ENCODE data around the gene TMEM86A.
A peak's percentile ranks its signal among the peaks of the same experiment; 100 is the strongest.

Gene TMEM86A

DNA sequence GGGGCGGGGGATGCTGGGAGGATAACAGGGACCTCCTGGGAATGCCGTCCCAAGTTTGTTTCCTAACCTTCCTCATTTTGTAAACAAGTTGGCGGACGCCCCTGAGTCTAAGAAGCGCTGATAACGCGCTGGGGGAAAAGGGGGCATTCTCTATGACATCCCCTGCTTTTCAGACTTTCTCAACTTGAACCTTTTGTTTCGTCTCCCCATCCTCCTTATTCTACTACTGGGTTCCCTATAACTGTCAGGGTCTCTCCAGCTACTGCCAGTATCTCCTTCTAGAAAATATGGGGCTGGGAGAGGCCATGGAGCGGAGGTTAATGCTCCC lies 654 bp downstream of the TMEM86A start:
- Histone ChIP-seq H3K27ac (ENCODE audit: insufficient read depth, low read length, poor library complexity, severe bottlenecking) (peak overlapping the region; percentile 64), H3K4me1 (ENCODE audit: control insufficient read depth, insufficient read depth, low read length, poor library complexity, severe bottlenecking) (peaks cover 8% of the 10 kb centered on the region), H3K4me3 (ENCODE audit: insufficient read depth, low read depth, low read length, poor library complexity, severe bottlenecking) (peak overlapping the region; percentile 79), H3K9me3 (ENCODE audit: control insufficient read depth, low read length) (no peaks in the 10 kb centered on the region), H3K36me3 (ENCODE audit: control insufficient read depth, insufficient read depth, low read length) (no peaks in the 10 kb centered on the region), H3K27me3 (replicated peaks; ENCODE audit: control insufficient read depth, insufficient read depth, low read length, poor library complexity, severe bottlenecking) (no peaks in the 10 kb centered on the region)
- DNase-seq: no peak

DNA sequence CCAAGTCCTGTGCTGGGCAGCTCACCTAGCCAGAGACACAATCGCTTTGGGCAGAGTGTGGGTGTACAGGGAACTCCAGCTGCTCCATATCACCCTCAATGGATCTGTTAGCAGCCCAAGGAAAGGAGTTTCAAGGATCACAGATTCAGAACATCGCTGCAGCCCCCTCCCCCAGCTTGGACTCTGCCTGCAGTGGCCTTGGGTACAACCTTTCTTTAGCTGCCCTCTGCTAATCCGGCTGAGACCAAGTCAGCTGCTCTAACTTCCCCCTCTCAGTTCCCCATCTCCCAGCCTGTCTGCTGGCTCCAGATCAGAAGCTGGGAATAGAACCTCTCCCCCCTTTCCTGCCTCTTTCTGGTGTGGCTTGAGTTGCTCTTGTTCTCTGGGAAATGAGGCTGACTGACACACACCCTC lies 1.3 kb downstream of the TMEM86A start:
- Histone ChIP-seq H3K27me3 (replicated peaks; ENCODE audit: control insufficient read depth, insufficient read depth, low read length, poor library complexity, severe bottlenecking) (no peaks in the 10 kb centered on the region), H3K4me1 (ENCODE audit: control insufficient read depth, insufficient read depth, low read length, poor library complexity, severe bottlenecking) (peaks cover 8% of the 10 kb centered on the region), H3K27ac (ENCODE audit: insufficient read depth, low read length, poor library complexity, severe bottlenecking) (no peak overlapping the region), H3K4me3 (ENCODE audit: insufficient read depth, low read depth, low read length, poor library complexity, severe bottlenecking) (no peak overlapping the region), H3K9me3 (ENCODE audit: control insufficient read depth, low read length) (no peaks in the 10 kb centered on the region), H3K36me3 (ENCODE audit: control insufficient read depth, insufficient read depth, low read length) (no peaks in the 10 kb centered on the region)
- DNase-seq: no peak

DNA sequence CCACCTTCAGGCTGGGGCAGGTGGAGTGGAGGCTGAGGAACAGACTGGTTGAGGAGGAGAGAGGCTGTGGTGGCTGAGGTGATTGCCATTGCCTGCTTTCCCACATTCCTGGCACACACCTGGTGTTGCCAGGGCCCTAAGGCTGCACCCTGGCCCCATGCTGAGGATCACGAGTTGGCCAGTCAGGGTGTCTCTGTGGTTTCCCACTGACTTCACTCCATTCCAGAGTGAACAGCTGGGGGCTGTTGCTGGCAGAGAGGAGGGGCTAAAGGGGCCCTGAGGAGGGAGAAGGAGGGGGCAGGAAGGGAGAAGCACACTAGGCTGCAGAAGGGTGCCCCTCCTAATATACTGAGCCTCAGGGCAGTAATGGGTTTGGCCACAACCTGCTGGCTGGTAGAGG lies 1.8 kb downstream of the TMEM86A start:
- no peak for DNase-seq
- no peak overlapping the region for H3K27ac ChIP-seq (ENCODE audit: insufficient read depth, low read length, poor library complexity, severe bottlenecking)
- H3K27me3 ChIP-seq (replicated peaks; ENCODE audit: control insufficient read depth, insufficient read depth, low read length, poor library complexity, severe bottlenecking): no peaks in the 10 kb centered on the region
- no peak overlapping the region for H3K4me3 ChIP-seq (ENCODE audit: insufficient read depth, low read depth, low read length, poor library complexity, severe bottlenecking)
- no peaks in the 10 kb centered on the region for H3K36me3 ChIP-seq (ENCODE audit: control insufficient read depth, insufficient read depth, low read length)
- H3K4me1 ChIP-seq (ENCODE audit: control insufficient read depth, insufficient read depth, low read length, poor library complexity, severe bottlenecking): peaks cover 9% of the 10 kb centered on the region
- no peaks in the 10 kb centered on the region for H3K9me3 ChIP-seq (ENCODE audit: control insufficient read depth, low read length)

DNA sequence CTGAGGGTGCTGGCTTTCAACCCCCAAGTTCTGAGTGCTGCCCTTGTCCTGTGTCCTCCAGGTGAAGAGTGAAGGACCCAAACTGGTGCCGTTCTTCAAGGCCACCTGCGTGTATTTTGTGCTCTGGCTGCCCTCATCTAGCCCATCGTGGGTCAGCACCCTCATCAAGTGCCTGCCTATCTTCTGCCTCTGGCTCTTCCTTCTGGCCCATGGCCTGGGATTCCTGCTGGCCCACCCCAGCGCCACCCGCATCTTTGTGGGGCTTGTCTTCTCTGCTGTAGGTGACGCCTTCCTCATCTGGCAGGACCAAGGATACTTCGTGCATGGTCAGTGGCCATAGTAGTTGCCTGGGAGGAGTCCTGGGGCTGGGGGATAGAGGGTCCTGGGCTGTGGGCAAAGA lies 2.3 kb downstream of the TMEM86A start:
- Histone ChIP-seq H3K9me3 (ENCODE audit: control insufficient read depth, low read length) (no peaks in the 10 kb centered on the region), H3K27me3 (replicated peaks; ENCODE audit: control insufficient read depth, insufficient read depth, low read length, poor library complexity, severe bottlenecking) (no peaks in the 10 kb centered on the region), H3K27ac (ENCODE audit: insufficient read depth, low read length, poor library complexity, severe bottlenecking) (no peak overlapping the region), H3K4me3 (ENCODE audit: insufficient read depth, low read depth, low read length, poor library complexity, severe bottlenecking) (no peak overlapping the region), H3K36me3 (ENCODE audit: control insufficient read depth, insufficient read depth, low read length) (no peaks in the 10 kb centered on the region), H3K4me1 (ENCODE audit: control insufficient read depth, insufficient read depth, low read length, poor library complexity, severe bottlenecking) (peaks cover 14% of the 10 kb centered on the region)
- no peak for DNase-seq

DNA sequence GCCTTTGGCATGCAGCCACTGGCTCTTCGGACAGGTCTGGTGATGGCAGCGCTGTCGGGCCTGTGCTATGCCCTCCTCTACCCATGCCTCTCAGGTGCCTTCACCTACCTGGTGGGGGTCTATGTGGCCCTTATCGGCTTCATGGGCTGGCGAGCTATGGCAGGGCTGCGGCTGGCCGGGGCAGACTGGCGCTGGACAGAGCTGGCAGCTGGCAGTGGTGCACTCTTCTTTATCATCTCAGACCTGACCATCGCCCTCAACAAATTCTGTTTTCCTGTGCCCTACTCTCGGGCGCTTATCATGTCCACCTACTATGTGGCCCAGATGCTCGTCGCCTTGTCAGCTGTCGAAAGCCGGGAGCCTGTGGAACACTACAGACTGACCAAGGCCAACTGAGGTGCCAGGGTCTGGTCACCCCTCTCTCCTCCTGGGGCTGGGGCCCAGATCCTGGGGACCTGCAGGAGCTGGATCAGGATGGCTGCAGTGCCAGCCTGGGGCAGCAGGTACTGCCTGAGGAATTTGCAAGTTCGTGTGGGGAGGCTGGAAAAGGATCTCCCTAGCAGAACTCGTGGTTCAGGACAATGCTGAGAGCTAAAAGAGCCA lies 3.1 kb downstream of the TMEM86A start:
- Histone ChIP-seq H3K27ac (ENCODE audit: insufficient read depth, low read length, poor library complexity, severe bottlenecking) (no peak overlapping the region), H3K27me3 (replicated peaks; ENCODE audit: control insufficient read depth, insufficient read depth, low read length, poor library complexity, severe bottlenecking) (no peaks in the 10 kb centered on the region), H3K4me1 (ENCODE audit: control insufficient read depth, insufficient read depth, low read length, poor library complexity, severe bottlenecking) (peaks cover 19% of the 10 kb centered on the region), H3K9me3 (ENCODE audit: control insufficient read depth, low read length) (no peaks in the 10 kb centered on the region), H3K36me3 (ENCODE audit: control insufficient read depth, insufficient read depth, low read length) (no peaks in the 10 kb centered on the region), H3K4me3 (ENCODE audit: insufficient read depth, low read depth, low read length, poor library complexity, severe bottlenecking) (no peak overlapping the region)
- no peak for DNase-seq

DNA sequence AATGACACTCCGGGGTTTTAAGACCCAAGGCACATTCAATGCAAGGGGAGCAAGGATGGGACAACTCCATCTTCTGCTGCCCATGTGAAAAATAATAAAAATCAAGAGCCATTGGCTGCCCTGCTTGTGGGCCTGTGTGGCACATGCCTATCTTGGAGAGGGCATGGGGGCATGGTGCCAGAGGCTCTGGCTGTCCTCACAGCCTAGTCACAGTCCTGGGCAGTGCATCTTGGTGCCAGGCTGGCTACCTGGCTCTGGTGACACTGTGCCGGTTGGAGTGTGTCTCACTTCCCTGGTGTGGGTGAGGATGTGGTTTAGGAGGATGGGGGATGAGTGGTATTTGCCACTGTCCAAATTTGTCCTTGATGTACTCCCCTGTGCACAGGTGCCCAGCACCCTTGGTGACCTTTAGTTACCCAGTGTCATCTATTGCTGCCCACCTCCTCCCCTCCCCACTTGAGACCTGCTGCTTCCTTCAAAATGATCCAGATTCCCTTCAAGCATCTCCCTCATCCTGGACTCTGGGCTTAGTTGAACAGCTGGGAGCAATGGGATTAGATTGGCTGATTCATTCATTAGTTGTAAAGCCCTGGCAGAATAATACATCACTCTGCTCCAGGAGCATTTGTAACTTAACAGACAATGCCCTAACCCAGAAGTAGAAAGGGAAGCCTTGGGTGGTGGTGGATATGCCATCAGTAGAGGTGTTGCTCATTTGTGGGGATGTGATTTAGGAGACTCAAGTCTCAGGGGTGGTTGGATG lies 4.6 kb downstream of the TMEM86A start:
- Histone ChIP-seq H3K27ac (ENCODE audit: insufficient read depth, low read length, poor library complexity, severe bottlenecking) (no peak overlapping the region), H3K4me1 (ENCODE audit: control insufficient read depth, insufficient read depth, low read length, poor library complexity, severe bottlenecking) (peaks cover 23% of the 10 kb centered on the region), H3K27me3 (replicated peaks; ENCODE audit: control insufficient read depth, insufficient read depth, low read length, poor library complexity, severe bottlenecking) (no peaks in the 10 kb centered on the region), H3K9me3 (ENCODE audit: control insufficient read depth, low read length) (no peaks in the 10 kb centered on the region), H3K36me3 (ENCODE audit: control insufficient read depth, insufficient read depth, low read length) (no peaks in the 10 kb centered on the region), H3K4me3 (ENCODE audit: insufficient read depth, low read depth, low read length, poor library complexity, severe bottlenecking) (no peak overlapping the region)
- no peak for DNase-seq

DNA sequence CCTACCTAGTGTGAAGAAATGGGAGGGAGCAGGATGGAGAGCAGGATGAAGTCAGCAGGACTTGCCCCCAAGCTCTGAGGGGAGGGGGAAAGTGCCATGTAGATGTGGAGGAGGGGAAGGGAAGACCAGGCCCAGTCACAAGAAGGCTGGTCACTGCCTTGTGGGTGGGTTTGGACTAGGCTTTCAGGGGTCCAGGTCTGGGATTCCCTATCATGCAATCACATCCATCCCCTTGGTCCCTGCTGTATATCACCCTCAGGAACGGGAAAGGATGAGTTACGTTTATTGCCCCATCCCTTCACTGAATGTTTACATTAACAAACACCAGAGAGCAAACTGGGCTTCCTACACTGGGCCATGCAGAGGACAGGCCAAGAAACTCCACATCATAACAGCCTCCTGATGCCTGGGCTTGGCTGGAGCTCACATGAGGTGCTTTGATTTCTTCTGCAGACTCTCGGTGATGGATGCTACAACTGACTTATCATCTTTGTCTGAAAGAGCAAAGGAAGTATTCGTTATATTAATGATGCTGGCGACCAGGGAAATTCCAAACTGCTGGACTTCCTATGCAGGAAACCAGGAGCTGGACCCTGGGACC lies 5.6 kb downstream of the TMEM86A start:
- no peak overlapping the region for H3K4me3 ChIP-seq (ENCODE audit: insufficient read depth, low read depth, low read length, poor library complexity, severe bottlenecking)
- no peak overlapping the region for H3K27ac ChIP-seq (ENCODE audit: insufficient read depth, low read length, poor library complexity, severe bottlenecking)
- no peak for DNase-seq
- peaks cover 20% of the 10 kb centered on the region for H3K4me1 ChIP-seq (ENCODE audit: control insufficient read depth, insufficient read depth, low read length, poor library complexity, severe bottlenecking)
- H3K9me3 ChIP-seq (ENCODE audit: control insufficient read depth, low read length): no peaks in the 10 kb centered on the region
- no peaks in the 10 kb centered on the region for H3K36me3 ChIP-seq (ENCODE audit: control insufficient read depth, insufficient read depth, low read length)
- H3K27me3 ChIP-seq (replicated peaks; ENCODE audit: control insufficient read depth, insufficient read depth, low read length, poor library complexity, severe bottlenecking): no peaks in the 10 kb centered on the region

DNA sequence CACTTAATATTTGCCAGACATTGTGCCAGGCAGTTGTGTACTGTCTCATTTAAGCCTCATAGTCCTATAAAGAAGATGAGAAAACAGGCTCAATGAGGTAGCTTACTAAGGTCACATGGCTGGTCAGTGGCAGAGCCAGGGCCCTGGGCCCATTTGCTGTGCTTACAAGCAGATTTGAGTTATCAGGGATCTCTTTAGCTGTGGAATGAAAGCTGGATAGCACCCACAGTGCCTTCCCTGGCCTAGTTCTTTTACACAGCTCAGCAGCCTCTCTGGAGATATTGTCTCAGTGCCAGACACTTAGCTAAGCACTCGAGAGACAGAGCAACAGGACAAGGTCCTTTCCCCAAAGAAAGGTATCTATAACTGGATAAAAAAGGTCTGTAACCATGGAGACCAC lies 6.1 kb downstream of the TMEM86A start:
- Histone ChIP-seq H3K9me3 (ENCODE audit: control insufficient read depth, low read length) (no peaks in the 10 kb centered on the region), H3K4me3 (ENCODE audit: insufficient read depth, low read depth, low read length, poor library complexity, severe bottlenecking) (no peak overlapping the region), H3K27me3 (replicated peaks; ENCODE audit: control insufficient read depth, insufficient read depth, low read length, poor library complexity, severe bottlenecking) (no peaks in the 10 kb centered on the region), H3K27ac (ENCODE audit: insufficient read depth, low read length, poor library complexity, severe bottlenecking) (no peak overlapping the region), H3K36me3 (ENCODE audit: control insufficient read depth, insufficient read depth, low read length) (no peaks in the 10 kb centered on the region), H3K4me1 (ENCODE audit: control insufficient read depth, insufficient read depth, low read length, poor library complexity, severe bottlenecking) (peaks cover 15% of the 10 kb centered on the region)
- no peak for DNase-seq

DNA sequence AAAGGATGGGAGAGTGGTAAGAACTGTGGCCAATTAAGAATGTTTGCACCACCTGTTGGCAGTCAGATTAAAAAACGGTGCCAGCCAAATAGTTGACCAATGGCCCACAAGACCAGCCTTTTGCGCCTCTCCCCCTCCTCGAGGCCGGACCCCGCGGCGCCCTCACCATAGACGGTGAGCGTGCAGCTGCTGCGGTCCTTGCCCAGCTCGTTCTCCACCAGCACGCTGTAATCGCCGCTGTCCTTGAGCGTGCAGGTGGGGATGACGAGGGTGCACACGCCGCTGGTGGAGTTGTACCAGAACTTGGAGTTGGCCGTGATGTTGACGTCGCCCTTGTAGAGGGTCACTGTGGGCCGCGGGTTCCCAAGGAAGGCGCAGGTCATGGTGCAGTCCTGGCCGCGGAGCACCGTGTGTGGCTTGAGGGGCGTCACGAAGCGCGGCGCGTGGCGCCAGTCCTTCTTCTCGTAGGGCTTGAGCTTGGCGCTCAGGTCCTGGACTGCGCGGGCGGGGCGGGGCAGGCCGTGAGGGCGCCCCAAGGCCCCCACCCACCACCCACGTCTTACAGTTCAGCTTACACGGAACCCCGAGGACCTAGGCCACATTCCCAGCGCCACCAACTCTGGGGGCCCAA lies 7.2 kb downstream of the TMEM86A start:
- no peaks in the 10 kb centered on the region for H3K36me3 ChIP-seq (ENCODE audit: control insufficient read depth, insufficient read depth, low read length)
- DNase-seq: peak in 1 of 3 donors; percentile 5
- H3K4me3 ChIP-seq (ENCODE audit: insufficient read depth, low read depth, low read length, poor library complexity, severe bottlenecking): peak overlapping the region; percentile 87
- H3K27ac ChIP-seq (ENCODE audit: insufficient read depth, low read length, poor library complexity, severe bottlenecking): no peak overlapping the region
- no peaks in the 10 kb centered on the region for H3K27me3 ChIP-seq (replicated peaks; ENCODE audit: control insufficient read depth, insufficient read depth, low read length, poor library complexity, severe bottlenecking)
- H3K9me3 ChIP-seq (ENCODE audit: control insufficient read depth, low read length): no peaks in the 10 kb centered on the region
- peaks cover 15% of the 10 kb centered on the region for H3K4me1 ChIP-seq (ENCODE audit: control insufficient read depth, insufficient read depth, low read length, poor library complexity, severe bottlenecking)

Data from effector memory CD4-positive, alpha-beta T cell (primary cell).